OCI-M2 (cell line): ENCODE data around the gene EIPR1.

Experiments
- DNase-seq: peaks from one replicate; lab custom pipeline; 2025; ENCODE audit not compliant: unreplicated experiment; lab: John Stamatoyannopoulos, UW

Gene EIPR1

GRCh38 chr2:3325458-3326181 is 52.0 kb downstream of the EIPR1 start:
- no peak for DNase-seq

DNA sequence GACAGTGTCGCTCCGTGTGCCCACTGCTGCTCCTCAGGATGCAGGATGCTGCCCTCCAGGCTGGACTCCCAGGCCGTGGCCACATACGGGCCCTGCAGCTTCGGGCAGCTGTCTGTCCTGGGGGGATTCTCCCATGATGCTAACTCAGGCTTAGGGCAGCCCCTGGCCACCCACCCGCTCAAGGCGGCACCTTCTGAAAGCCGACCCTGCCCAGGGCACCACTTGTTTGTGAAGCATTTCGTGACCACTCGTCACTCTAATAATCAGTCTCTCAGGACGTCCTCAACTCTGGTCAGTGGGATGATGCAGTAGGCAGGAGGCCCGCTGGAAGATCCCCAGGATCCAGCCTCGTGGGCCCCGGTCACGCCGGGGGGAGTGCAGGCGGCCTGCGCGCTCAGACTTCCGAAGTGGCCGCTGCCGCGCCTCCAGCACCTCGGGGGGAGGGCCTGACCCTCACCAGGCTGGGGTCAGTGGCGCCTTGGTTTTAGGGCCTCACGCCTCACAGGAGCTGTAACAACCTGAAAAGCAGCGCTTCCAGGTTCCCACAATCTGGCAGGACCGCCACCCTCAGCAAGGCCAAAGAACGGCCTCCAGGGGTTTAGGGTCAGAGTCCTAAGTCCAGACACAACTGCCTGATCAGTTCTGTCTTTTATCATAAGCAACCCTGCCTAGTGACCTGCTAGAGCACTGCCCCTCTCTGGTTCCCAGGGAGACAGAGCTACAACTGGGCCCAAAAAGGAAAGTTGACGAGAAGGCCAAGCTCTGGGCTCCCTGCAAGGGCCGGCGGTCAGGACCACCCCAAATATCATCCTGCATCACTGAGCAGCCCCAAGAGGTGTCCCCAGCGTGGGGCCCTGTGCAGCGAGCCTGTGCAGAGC is 53.0 kb downstream of the EIPR1 start:
- no peak for DNase-seq

DNA sequence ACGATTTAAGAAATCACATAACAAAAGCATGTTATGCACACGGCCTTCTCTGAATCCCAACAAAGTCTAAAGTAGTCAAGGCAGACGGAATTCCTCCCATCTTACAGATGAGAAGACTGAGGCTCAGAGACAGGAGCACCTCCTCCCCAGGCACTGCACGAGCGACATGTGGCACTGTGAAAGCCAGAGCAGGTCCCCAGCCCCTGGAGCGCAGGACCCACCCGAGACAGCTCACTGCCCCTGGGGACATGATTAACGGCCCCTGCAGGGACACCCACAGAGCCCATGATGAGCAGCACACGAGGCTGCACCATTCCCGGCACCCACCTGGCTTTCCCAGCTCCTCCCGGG is 53.6 kb downstream of the EIPR1 start:
- DNase-seq: no peak

GRCh38 chr2:3323360-3324035 is 54.1 kb downstream of the EIPR1 start:
- no peak for DNase-seq

GRCh38 chr2:3322311-3322970 is 55.2 kb downstream of the EIPR1 start:
- no peak for DNase-seq

DNA sequence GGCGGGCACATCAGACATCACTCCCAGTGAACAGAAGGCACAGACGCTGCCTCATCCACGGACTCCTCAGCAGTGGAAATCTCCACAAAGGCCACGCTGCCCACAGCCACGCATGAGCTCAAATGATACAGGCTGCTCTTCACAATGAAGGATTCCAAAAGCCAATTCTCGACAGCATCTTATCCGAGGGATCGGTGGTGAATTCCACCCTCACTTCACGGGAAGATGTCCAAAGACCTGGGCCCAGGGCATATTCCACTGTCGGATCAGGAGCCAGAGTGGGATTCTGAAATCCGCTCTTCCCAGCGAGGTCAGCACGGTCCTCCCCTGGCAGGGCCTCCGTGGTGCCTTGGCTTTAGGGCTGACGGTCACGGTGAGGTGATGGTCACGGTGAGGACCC is 55.8 kb downstream of the EIPR1 start:
- no peak for DNase-seq

- no peak for DNase-seq
Observed at GRCh38 chr2:3320910-3321605, 56.6 kb downstream of the EIPR1 start.

DNA sequence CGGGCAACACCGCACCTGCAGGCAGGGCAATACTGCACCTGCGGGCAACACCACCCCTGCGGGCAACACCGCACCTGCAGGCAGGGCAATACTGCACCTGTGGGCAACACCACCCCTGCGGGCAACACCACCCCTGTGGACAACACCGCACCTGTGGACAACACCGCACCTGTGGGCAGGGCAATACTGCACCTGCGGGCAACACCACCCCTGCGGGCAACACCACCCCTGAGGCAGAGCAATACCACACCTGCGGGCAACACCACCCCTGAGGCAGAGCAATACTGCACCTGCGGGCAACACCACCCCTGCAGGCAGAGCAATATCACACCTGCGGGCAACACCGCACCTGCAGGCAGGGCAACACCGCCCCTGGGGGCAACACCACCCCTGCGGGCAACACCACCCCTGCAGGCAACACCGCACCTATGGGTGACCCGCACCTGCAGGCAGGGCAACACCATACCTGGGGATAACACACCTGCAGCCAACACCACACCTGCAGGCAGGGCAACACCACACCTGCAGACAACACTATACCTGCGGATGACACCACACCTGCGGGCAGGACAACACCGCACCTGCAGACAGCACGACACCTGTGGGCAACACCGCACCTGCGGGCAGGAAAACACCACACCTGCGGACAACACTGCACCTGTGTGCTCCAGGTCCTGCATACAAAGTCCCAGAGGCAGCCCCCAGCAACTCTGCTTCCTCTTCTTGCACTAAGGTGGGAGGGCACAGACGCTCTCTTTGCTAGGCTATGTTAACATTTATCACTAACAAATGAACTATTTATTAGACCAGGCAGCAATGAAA is 57.7 kb downstream of the EIPR1 start:
- DNase-seq: no peak

- no peak for DNase-seq
Observed at GRCh38 chr2:3319134-3319533, 58.5 kb downstream of the EIPR1 start.

GRCh38 chr2:3317871-3318590 is 59.6 kb downstream of the EIPR1 start:
- DNase-seq: no peak

- DNase-seq: no peak
Observed at GRCh38 chr2:3317277-3317685, 60.3 kb downstream of the EIPR1 start.

- no peak for DNase-seq
Observed at GRCh38 chr2:3316456-3317276, 61.0 kb downstream of the EIPR1 start.

DNA sequence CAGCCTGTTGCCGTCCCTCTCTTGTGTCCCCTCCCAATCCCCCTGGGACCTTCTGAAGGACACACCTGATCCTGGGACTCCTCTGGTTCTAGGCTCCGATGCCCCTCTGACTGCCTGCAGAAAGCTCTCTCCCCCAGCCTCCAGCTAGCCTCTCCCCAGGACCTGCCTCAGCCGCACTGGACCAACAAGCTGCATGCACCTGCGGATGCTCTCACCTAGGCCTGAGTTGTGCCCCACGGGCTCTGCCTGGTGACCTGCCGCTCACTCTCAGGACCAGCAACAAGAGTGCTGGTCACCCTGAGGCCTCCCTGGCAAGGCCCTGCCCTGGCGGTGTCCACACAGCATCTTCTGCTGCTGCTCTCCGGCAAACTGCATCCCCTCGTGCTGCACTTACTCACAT is 63.0 kb downstream of the EIPR1 start:
- no peak for DNase-seq

- DNase-seq: no peak
Observed at GRCh38 chr2:3313781-3314375, 63.7 kb downstream of the EIPR1 start.

DNA sequence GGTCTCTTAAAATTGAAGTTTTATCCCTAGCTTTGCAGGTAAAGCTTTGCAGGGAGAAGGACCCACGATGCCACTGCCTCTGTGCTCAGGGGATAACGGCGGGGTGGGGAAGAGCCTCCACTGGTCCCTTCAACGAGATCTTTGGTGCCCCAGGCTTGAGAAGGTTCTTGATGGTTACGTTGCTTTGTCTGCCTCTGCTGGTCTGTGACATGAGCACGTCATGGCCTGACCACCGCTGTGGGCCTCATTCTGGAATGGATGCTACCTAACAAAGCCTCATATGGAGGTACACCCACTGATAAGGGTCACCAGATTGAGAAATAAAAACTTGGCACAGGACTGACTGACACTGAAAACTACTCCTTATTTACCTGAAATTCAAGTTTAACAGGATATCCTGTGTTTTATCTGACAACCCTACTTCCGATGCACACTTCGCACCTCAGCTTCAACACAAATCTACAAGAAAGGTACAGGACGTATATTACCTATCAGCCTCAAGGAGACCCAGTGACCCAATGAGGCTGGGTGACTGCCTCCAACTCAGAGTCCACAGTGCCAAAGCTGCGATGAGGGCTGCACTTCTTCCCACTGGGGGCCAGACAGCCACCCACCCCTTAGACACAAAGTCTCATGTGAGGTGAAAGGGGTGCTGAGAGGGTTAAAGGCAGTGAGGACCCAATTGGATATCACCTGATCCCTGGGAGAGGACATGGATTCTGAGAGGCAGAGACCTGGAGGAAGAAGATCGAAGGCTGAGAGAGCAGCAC is 64.9 kb downstream of the EIPR1 start:
- DNase-seq: no peak

- no peak for DNase-seq
Observed at GRCh38 chr2:3311601-3312000, 66.0 kb downstream of the EIPR1 start.
